Erythroblast (primary cell): ENCODE measurements around the gene NCOR2.

Experiments
- GATA1 ChIP-seq: IDR thresholded peaks from 2 replicates; pipeline ENCODE4 v1.6.1; 2011; ENCODE audit warnings: low read depth, mild to moderate bottlenecking, control low read depth, low read length, moderate library complexity
- POLR2A ChIP-seq: IDR thresholded peaks from 2 replicates; pipeline ENCODE4 v1.6.1; 2011; ENCODE audit warnings: mild to moderate bottlenecking, low read length

DNA sequence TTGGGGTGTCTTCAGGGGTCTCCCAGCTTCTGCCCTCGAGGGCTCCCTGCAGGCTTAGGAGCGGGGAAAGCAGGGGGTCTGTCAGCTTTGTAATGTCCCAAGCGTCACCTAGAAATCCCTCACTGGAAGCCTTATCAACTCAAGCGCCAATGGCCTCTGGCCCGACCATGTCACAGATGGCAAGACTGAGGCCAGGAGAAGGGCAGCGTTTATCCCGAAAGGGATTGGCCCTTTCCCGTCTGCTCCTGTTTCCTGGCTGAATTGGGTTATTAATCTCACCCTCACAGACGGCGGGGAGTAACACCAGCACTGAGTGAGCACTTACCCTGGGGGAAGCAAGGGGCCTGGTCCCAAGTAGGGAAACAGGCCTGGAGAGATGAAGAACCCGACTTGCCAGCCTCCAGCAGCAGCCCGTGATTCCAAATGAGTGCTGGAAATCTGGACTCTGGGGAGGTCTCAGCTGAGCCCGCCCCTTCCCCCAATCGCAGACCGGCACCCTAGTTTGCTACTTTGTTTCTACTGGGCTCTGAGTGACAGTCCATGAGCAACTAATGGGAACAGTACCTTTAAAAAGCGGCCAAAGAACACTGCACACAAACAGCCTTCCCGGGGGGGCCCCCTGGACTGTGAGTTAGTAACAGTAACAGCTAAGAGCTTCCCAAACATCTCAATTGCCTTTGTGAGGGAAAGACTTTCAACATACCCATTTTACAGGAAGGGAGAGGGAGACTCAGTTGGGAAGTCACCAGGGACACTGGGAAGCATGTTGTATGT lies 2.1 kb upstream of the NCOR2 start:
- TF ChIP-seq POLR2A (no peak), GATA1 (no peak)
